ENCODE measurements around the gene PPP1R37. TPM values are rescaled to one million over a fixed set of nuclear protein-coding genes. Genes with fewer than 3 reads are reported as not detected.

PPP1R37 gene
- total and polyA plus RNA-seq, 2 of the 8 experiments (the other 6 are each of a cell fraction or from before 2014, with no cell fraction given): 14.6 to 25.7 TPM

DNA sequence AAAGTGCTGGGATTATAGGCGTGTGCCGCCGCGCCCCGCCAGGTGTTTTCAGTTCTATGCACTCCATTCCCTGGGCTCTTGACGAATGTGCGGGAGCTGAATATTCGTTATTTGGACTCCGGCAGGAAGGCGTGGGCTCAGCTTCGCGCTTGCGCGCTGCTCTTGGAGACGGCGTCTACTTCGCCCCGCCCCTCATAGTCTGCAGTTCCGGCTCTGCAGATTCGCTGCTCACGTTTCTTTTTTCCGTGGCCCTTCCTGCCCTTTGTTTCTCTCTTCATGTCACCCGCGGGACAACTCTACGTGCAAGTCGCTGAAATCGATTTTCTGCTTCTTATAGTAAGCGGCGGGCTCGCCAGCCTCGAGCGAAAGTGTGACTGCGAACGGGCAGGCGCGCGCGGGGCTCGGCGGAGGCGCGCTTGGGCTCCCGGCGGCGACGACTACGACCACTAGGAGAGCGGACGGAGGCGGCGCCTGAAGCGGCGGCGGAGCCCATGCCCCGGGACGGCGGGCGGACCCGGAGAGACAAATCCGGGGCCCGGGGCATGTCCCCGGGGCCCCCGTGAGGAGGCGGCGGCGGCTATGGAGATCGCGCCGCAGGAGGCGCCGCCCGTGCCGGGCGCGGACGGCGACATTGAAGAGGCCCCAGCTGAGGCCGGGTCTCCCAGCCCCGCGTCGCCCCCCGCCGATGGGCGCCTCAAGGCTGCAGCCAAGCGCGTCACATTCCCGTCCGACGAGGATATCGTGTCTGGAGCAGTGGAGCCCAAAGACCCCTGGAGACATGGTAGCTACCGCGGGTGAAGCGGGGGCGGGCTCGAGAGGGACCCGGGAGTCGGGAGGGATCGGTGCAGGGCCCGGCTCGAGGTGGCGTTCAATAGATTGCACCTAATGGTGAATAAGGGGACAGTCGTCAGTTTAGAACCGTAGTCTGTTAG lies at the start of gene PPP1R37 (continued):
- TF ChIP-seq, protein P1, sequence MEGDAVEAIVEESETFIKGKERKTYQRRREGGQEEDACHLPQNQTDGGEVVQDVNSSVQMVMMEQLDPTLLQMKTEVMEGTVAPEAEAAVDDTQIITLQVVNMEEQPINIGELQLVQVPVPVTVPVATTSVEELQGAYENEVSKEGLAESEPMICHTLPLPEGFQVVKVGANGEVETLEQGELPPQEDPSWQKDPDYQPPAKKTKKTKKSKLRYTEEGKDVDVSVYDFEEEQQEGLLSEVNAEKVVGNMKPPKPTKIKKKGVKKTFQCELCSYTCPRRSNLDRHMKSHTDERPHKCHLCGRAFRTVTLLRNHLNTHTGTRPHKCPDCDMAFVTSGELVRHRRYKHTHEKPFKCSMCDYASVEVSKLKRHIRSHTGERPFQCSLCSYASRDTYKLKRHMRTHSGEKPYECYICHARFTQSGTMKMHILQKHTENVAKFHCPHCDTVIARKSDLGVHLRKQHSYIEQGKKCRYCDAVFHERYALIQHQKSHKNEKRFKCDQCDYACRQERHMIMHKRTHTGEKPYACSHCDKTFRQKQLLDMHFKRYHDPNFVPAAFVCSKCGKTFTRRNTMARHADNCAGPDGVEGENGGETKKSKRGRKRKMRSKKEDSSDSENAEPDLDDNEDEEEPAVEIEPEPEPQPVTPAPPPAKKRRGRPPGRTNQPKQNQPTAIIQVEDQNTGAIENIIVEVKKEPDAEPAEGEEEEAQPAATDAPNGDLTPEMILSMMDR (IDR thresholded peaks at IDR 0.05; ENCODE audit: control extremely low read depth in 1 of 3, insufficient read depth in 1 of 3, low read depth in 1 of 3, low read length in 3 of 3): peak in 2 of 3 experiments; percentile 5 to 20; a peak in 2 of 4 replicates
- TF ChIP-seq ASH2L (IDR thresholded peaks at IDR 0.05; ENCODE audit: low read length): peak; percentile 100
- 0 out of 2 replicates have a peak, but pooled peaks have one; percentile 24 for TF ChIP-seq EGR1 (IDR thresholded peaks at IDR 0.05; ENCODE audit: borderline replicate concordance, low read depth, low read length)
- TF ChIP-seq SAP30 (IDR thresholded peaks at IDR 0.05; ENCODE audit: insufficient read depth, insufficient replicate concordance, low read length): peak; percentile 20
- TF ChIP-seq JUND (IDR thresholded peaks at IDR 0.05; ENCODE audit: low read length): no peak
- TF ChIP-seq KDM4A (IDR thresholded peaks at IDR 0.05; ENCODE audit: low read depth, low read length, severe bottlenecking): peak; percentile 68
- 0 out of 2 replicates have a peak, but pooled peaks have one; percentile 16 for TF ChIP-seq YY1 (IDR thresholded peaks at IDR 0.05; ENCODE audit: low read depth, low read length)
- 0 out of 2 replicates have a peak, but pooled peaks have one; percentile 50 for TF ChIP-seq TEAD4 (IDR thresholded peaks at IDR 0.05; ENCODE audit: low read depth, low read length)
